22Rv1 (cell line): Measurements from ENCODE around the gene RPN1.

Experiments used
- CTCF ChIP-seq: fragments of 450-650 bp; IDR thresholded peaks from 2 replicates; pipeline ENCODE4 v1.5.1; 2017; ENCODE audit warnings: mild to moderate bottlenecking
- ZFX ChIP-seq: fragments of 450-650 bp; IDR thresholded peaks from 2 replicates; pipeline ENCODE4 v1.6.1; 2017; ENCODE audit warnings: antibody characterized with exemption, borderline replicate concordance

- TF ChIP-seq CTCF (no peak), ZFX (no peak)
These were observed 37.4 kb downstream of the RPN1 start for GRCh38 chr3:128613083-128613829.
